GM23338 (cell line): ENCODE measurements around the gene YPEL2. TPM values are rescaled to one million over a fixed set of nuclear protein-coding genes. Genes with fewer than 3 reads are reported as not detected.

Experiments used
- ATAC-seq: fragments of 200-7000 bp; cut with Tn5 transposase; 3 replicates; pipeline ENCODE4 v1.9.1; 2020
- DNase-seq: peaks from one replicate; pipeline ENCODE4 v3.0.0-alpha.2; 2015; ENCODE audit warnings: low spot score
- H2AFZ ChIP-seq: fragments of 200-600 bp; sonication (generic); 2 replicates; pipeline ENCODE4 v1.8.0; 2016; ENCODE audit warnings: antibody characterized with exemption, mild to moderate bottlenecking, moderate library complexity
- H3F3A ChIP-seq: fragments of 200-600 bp; sonication (generic); replicated peaks from 2 replicates; pipeline ENCODE4 v1.8.0; 2017; ENCODE audit warnings: antibody characterized with exemption, mixed run types, low read depth
- H3K27ac ChIP-seq: fragments of 200-600 bp; sonication (generic); 2 replicates; pipeline ENCODE4 v1.6.1; 2016; ENCODE audit warnings: low read depth
- H3K27me3 ChIP-seq: fragments of 200-600 bp; sonication (generic); 2 replicates; pipeline ENCODE4 v1.8.0; 2016; ENCODE audit warnings: mild to moderate bottlenecking, mixed run types, moderate library complexity; ENCODE audit not compliant: insufficient read depth
- H3K36me3 ChIP-seq: fragments of 200-600 bp; sonication (generic); 2 replicates; pipeline ENCODE4 v1.8.0; 2016; ENCODE audit warnings: mild to moderate bottlenecking; ENCODE audit not compliant: insufficient read depth
- H3K4me1 ChIP-seq: fragments of 200-600 bp; sonication (generic); 2 replicates; pipeline ENCODE4 v1.8.0; 2016; ENCODE audit warnings: mild to moderate bottlenecking, moderate library complexity; ENCODE audit not compliant: insufficient read depth
- H3K4me2 ChIP-seq: fragments of 200-600 bp; sonication (generic); 2 replicates; pipeline ENCODE4 v1.7.1; 2017; ENCODE audit warnings: mixed run types
- H3K4me3 ChIP-seq: fragments of 200-600 bp; sonication (generic); 2 replicates; pipeline ENCODE4 v1.6.1; 2016; ENCODE audit warnings: mixed run types
- H3K79me2 ChIP-seq: fragments of 200-600 bp; sonication (generic); replicated peaks from 2 replicates; pipeline ENCODE4 v1.8.0; 2017; ENCODE audit warnings: mild to moderate bottlenecking; ENCODE audit not compliant: insufficient read depth
- H3K9me2 ChIP-seq: fragments of 200-600 bp; sonication (generic); 2 replicates; pipeline ENCODE4 v1.8.0; 2017; ENCODE audit not compliant: insufficient read depth
- H4K20me1 ChIP-seq: fragments of 200-600 bp; sonication (generic); replicated peaks from 2 replicates; pipeline ENCODE4 v1.8.0; 2017; ENCODE audit warnings: mild to moderate bottlenecking; ENCODE audit not compliant: insufficient read depth
- H3K27ac Mint-ChIP-seq: 2 replicates; pipeline ENCODE4 v1.8.0; 2020; ENCODE audit warnings: inconsistent platforms, mild to moderate bottlenecking, moderate library complexity, mixed read lengths
- H3K27me3 Mint-ChIP-seq: 3 replicates; pipeline ENCODE4 v1.8.0; 2022; ENCODE audit warnings: low read depth, mild to moderate bottlenecking, moderate library complexity, mixed read lengths, inconsistent platforms; ENCODE audit not compliant: insufficient read depth, poor library complexity
- H3K36me3 Mint-ChIP-seq: 3 replicates; pipeline ENCODE4 v1.8.0; 2021; ENCODE audit warnings: low read depth, mild to moderate bottlenecking, inconsistent platforms, moderate library complexity, mixed read lengths
- H3K4me1 Mint-ChIP-seq: 3 replicates; pipeline ENCODE4 v1.8.0; 2020; ENCODE audit warnings: mild to moderate bottlenecking, inconsistent platforms, mixed read lengths
- H3K4me3 Mint-ChIP-seq: 3 replicates; pipeline ENCODE4 v1.8.0; 2021; ENCODE audit warnings: moderate library complexity, mild to moderate bottlenecking, inconsistent platforms, mixed read lengths
- H3K9me3 Mint-ChIP-seq: 3 replicates; pipeline ENCODE4 v1.8.0; 2020; ENCODE audit warnings: moderate library complexity, mild to moderate bottlenecking, inconsistent platforms, mixed read lengths
- CREB1 ChIP-seq: fragments of 250-450 bp; sonication (Bioruptor Pico); IDR thresholded peaks from 2 replicates; pipeline ENCODE4 v1.5.0; 2020; ENCODE audit warnings: low read depth, mild to moderate bottlenecking, moderate library complexity
- CTCF ChIP-seq, 2 experiments: fragments of 200-600 bp in 1 of 2; sonication (generic) in 1 of 2; conservative IDR thresholded peaks; 2 replicates each; pipeline versions ENCODE4 v1.5.1 to v1.6.1; 2016 to 2017; ENCODE audit warnings: antibody characterized with exemption in 2 of 2, low read depth in 2 of 2, mild to moderate bottlenecking in 2 of 2, moderate library complexity in 1 of 2
- ETS1 ChIP-seq: IDR thresholded peaks from 2 replicates; pipeline ENCODE4 v1.6.1; 2016; ENCODE audit warnings: antibody characterized with exemption
- EZH2 ChIP-seq: fragments of 200-600 bp; sonication (generic); IDR thresholded peaks from one replicate; pipeline ENCODE4 v1.8.0; 2017; ENCODE audit warnings: antibody characterized with exemption, mild to moderate bottlenecking, low read depth; ENCODE audit not compliant: unreplicated experiment
- JUNB ChIP-seq: IDR thresholded peaks from one replicate; pipeline ENCODE4 v1.6.1; 2016; ENCODE audit warnings: antibody characterized with exemption; ENCODE audit not compliant: unreplicated experiment
- POLR2AphosphoS5 ChIP-seq: IDR thresholded peaks from 2 replicates; pipeline ENCODE4 v1.6.1; 2016; ENCODE audit warnings: antibody characterized with exemption, low read depth
- REST ChIP-seq: IDR thresholded peaks from one replicate; pipeline ENCODE4 v1.6.1; 2018; ENCODE audit warnings: antibody characterized with exemption; ENCODE audit not compliant: unreplicated experiment
- STAT1 ChIP-seq: IDR thresholded peaks from one replicate; pipeline ENCODE4 v1.6.1; 2016; ENCODE audit warnings: antibody characterized with exemption; ENCODE audit not compliant: unreplicated experiment
- polyA plus RNA-seq: library from polyadenylated mRNA; unstranded; fragments of >200 nt; fragmentation: Nextera tagmentation; extraction: Ambion mirVana; gene quantifications from 2 replicates; pipeline ENCODE4 v1.2.1, GENCODE V29; 2016
- total RNA-seq: library from RNA; depleted of rRNA; stranded (reverse); fragments of >200 nt; shearing (Covaris generic); gene quantifications from 2 replicates; pipeline ENCODE4 v1.2.3, GENCODE V29; 2014
- TF ChIP-seq, protein P1 (sequence below): fragments of 250-450 bp; sonication (Bioruptor Pico); IDR thresholded peaks from 2 replicates; pipeline ENCODE4 v1.5.0; 2020; ENCODE audit warnings: mild to moderate bottlenecking, moderate library complexity

The YPEL2 gene
- total and polyA plus RNA-seq, 2 experiments from 2014 or later = 4.1 to 5.2 TPM

DNA sequence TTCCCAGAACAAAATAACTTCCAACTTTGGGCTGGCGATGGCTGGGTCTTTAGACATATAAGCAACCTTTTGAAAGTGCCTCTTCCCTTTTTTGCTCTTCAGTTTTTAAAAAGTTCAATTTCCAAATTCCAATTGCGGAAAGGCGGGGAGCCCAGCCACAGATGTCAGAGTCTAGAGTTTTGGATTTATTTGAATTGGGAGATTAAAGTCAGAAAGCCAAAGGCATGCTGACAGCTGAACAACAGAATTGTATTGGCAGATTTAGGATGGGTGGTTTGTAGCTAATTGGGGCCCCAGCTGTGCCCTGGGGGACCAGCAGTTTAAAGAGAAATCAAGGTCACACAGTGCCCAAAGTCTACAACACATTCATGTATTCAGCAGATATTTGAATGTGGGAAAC is 10.5 kb downstream of the YPEL2 start:
- H3K27me3 ChIP-seq = no peaks in the 10 kb centered on the region
- no peak for DNase-seq
- H2AFZ ChIP-seq = no peak overlapping the region
- no peaks in the 10 kb centered on the region for H3K36me3 ChIP-seq
- TF ChIP-seq REST (no peak), STAT1 (no peak)
- no peaks in the 10 kb centered on the region for H3K9me3 Mint-ChIP-seq
- peaks cover 6% of the 10 kb centered on the region; the same call in 1 of the 3 replicates for H3K4me1 Mint-ChIP-seq
- no peaks in the 10 kb centered on the region for H3K9me2 ChIP-seq
- no peaks in the 10 kb centered on the region for H4K20me1 ChIP-seq
- no peak overlapping the region for H3K27ac ChIP-seq
- no peak overlapping the region for H3K4me3 ChIP-seq
- no peaks in the 10 kb centered on the region for H3K79me2 ChIP-seq
- H3K27ac Mint-ChIP-seq = no peak overlapping the region; the same call in 1 of the 2 replicates
- H3K4me3 Mint-ChIP-seq = no peak overlapping the region
- H3K36me3 Mint-ChIP-seq = no peaks in the 10 kb centered on the region
- H3K4me1 ChIP-seq = peaks cover 4% of the 10 kb centered on the region; the same call in 1 of the 2 replicates
- no peak overlapping the region for H3K4me2 ChIP-seq
- H3K27me3 Mint-ChIP-seq = no peaks in the 10 kb centered on the region
- ATAC-seq = no peak
- H3F3A ChIP-seq = no peaks in the 10 kb centered on the region

DNA sequence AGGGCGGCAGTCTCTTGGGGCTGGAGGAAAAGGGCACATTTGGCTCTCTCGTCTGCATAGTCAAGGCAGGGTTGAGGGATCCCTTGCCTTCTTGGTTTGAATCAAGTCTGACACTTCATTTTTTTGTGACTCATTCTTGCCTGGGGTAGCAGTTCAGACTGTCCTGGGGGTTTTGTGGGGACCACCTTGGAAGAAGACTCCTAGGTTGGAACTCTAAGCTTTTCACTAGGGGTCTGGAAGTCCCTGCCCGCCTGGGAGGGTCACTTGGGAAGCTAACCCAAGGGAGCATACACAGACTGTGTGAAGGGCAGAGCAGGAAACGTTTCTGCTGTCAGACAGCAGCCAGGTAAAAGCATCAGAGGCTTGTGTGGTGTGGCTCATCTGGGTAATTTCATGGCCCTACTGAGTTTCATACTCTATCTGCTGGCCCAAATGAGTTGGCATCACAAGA is 11.3 kb downstream of the YPEL2 start:
- Histone ChIP-seq H4K20me1 (no peaks in the 10 kb centered on the region), H2AFZ (no peak overlapping the region), H3K4me3 (no peak overlapping the region), H3K27ac (no peak overlapping the region), H3F3A (no peaks in the 10 kb centered on the region), H3K79me2 (no peaks in the 10 kb centered on the region), H3K4me1 (peaks cover 4% of the 10 kb centered on the region; the same call in 1 of the 2 replicates), H3K27me3 (no peaks in the 10 kb centered on the region), H3K9me2 (no peaks in the 10 kb centered on the region), H3K36me3 (no peaks in the 10 kb centered on the region), H3K4me2 (no peak overlapping the region)
- Mint-ChIP-seq H3K9me3 (no peaks in the 10 kb centered on the region), H3K27me3 (no peaks in the 10 kb centered on the region), H3K4me1 (peaks cover 7% of the 10 kb centered on the region; the same call in 1 of the 3 replicates), H3K4me3 (no peak overlapping the region), H3K36me3 (no peaks in the 10 kb centered on the region), H3K27ac (no peak overlapping the region)
- ATAC-seq (no peak), DNase-seq (no peak)
- TF ChIP-seq CTCF (conservative IDR thresholded peaks at IDR 0.05; ENCODE audit: low read depth in 2 of 2) (no peak), STAT1 (no peak), CREB1 (CRISPR knock-in tag) (no peak), EZH2 (no peak), JUNB (no peak), POLR2AphosphoS5 (no peak), ETS1 (no peak)
- TF ChIP-seq, protein P1, sequence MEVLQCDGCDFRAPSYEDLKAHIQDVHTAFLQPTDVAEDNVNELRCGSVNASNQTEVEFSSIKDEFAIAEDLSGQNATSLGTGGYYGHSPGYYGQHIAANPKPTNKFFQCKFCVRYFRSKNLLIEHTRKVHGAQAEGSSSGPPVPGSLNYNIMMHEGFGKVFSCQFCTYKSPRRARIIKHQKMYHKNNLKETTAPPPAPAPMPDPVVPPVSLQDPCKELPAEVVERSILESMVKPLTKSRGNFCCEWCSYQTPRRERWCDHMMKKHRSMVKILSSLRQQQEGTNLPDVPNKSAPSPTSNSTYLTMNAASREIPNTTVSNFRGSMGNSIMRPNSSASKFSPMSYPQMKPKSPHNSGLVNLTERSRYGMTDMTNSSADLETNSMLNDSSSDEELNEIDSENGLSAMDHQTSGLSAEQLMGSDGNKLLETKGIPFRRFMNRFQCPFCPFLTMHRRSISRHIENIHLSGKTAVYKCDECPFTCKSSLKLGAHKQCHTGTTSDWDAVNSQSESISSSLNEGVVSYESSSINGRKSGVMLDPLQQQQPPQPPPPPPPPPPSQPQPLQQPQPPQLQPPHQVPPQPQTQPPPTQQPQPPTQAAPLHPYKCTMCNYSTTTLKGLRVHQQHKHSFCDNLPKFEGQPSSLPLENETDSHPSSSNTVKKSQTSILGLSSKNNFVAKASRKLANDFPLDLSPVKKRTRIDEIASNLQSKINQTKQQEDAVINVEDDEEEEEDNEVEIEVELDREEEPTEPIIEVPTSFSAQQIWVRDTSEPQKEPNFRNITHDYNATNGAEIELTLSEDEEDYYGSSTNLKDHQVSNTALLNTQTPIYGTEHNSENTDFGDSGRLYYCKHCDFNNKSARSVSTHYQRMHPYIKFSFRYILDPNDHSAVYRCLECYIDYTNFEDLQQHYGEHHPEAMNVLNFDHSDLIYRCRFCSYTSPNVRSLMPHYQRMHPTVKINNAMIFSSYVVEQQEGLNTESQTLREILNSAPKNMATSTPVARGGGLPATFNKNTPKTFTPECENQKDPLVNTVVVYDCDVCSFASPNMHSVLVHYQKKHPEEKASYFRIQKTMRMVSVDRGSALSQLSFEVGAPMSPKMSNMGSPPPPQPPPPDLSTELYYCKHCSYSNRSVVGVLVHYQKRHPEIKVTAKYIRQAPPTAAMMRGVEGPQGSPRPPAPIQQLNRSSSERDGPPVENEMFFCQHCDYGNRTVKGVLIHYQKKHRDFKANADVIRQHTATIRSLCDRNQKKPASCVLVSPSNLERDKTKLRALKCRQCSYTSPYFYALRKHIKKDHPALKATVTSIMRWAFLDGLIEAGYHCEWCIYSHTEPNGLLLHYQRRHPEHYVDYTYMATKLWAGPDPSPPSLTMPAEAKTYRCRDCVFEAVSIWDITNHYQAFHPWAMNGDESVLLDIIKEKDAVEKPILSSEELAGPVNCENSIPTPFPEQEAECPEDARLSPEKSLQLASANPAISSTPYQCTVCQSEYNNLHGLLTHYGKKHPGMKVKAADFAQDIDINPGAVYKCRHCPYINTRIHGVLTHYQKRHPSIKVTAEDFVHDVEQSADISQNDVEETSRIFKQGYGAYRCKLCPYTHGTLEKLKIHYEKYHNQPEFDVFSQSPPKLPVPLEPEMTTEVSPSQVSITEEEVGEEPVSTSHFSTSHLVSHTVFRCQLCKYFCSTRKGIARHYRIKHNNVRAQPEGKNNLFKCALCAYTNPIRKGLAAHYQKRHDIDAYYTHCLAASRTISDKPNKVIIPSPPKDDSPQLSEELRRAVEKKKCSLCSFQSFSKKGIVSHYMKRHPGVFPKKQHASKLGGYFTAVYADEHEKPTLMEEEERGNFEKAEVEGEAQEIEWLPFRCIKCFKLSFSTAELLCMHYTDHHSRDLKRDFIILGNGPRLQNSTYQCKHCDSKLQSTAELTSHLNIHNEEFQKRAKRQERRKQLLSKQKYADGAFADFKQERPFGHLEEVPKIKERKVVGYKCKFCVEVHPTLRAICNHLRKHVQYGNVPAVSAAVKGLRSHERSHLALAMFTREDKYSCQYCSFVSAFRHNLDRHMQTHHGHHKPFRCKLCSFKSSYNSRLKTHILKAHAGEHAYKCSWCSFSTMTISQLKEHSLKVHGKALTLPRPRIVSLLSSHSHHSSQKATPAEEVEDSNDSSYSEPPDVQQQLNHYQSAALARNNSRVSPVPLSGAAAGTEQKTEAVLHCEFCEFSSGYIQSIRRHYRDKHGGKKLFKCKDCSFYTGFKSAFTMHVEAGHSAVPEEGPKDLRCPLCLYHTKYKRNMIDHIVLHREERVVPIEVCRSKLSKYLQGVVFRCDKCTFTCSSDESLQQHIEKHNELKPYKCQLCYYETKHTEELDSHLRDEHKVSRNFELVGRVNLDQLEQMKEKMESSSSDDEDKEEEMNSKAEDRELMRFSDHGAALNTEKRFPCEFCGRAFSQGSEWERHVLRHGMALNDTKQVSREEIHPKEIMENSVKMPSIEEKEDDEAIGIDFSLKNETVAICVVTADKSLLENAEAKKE (CRISPR knock-in tag) = no peak
